Stimulated activated CD8-positive, alpha-beta memory T cell treated with anti-CD3 and anti-CD28 coated beads, Interleukin-12 subunit alpha, Interleukin-12 subunit beta, amount 100 ng/mL, for 1 hour (primary cell): ENCODE results near the gene RAD51B.
A peak's percentile ranks its signal among the peaks of the same experiment; 100 is the strongest.

Experiments
- DNase-seq: peaks from one replicate; pipeline ENCODE4 v3.0.0-alpha.2; 2020; ENCODE audit warnings: low read depth

Gene RAD51B

DNA sequence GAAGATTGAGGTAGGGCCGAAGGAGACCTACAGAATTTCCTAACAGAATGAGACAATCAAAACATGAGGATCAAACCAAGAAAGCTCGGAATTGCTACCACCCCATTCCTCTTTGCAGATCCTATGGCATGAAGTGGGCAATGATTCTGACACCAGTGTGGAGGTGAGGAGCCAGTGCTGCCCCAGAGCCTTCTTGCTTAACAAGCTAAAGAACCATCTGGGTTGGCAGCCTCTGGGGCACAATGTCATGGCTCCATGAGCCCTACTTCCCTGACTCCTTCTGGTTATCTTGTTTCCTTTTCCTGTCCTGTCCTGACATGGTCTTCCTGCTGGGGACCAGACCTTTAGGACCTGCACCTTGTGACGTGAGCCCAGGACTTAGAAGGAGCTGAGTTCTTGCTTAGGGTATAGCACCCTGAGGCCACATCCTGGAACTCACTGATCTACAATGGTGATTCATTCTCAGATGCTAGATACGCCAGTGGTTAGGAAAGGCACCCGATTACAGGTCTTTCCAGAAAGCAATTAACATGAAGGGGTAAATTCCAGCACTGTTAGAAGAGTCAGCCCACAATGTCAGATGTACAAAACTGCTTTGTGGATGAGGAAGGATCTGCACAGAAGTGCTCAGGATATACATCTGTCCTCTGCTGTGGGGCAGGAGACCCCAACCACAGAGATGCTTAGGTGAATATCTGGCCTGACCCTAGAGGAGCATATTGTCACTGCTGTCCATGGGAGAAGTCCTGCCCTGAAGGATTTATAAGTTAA lies 649.0 kb downstream of the RAD51B start:
- DNase-seq = peak; percentile 13

DNA sequence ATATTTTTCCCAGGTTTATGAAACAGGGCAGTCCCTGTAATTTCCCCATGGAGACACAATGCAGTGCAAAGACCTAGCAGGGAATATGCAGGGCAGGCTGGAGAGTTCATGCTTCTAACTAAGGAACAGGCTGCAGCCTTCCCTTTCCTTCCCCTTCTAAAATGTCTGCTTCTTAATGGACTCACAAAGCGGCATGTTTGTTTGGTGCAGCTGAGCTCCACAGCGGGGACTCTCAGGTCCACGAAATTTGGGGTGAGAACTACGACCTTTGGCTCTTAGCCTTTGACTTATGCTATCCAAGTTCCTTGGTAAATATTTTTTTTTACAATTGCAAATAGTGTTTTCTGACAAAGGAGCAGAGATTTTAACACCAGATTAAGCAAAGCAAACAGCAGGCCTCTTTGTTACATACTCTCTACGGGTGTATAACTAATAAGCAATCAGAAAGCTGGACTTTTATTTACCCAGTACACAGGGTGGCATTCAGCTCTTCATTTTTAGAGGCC lies 649.7 kb downstream of the RAD51B start:
- DNase-seq = no peak

DNA sequence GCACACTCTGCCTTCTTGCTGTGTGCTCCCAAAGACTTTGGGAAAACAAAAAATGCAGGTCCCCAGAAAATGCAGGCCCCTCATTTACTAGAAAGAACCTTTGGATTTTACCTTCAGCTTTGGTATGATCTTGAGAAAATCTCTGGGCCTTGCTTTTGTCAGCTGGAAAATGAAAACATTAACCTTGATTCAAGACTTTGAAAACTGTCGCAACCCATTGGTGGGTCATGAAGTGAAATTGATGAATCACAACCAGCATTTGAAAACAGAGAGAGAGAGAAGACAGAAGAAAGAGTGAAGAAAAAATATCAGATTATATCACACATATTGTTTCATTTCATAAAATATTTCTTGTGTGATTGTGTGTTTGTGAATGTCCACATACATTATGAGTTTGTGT lies 650.8 kb downstream of the RAD51B start:
- DNase-seq = no peak

DNA sequence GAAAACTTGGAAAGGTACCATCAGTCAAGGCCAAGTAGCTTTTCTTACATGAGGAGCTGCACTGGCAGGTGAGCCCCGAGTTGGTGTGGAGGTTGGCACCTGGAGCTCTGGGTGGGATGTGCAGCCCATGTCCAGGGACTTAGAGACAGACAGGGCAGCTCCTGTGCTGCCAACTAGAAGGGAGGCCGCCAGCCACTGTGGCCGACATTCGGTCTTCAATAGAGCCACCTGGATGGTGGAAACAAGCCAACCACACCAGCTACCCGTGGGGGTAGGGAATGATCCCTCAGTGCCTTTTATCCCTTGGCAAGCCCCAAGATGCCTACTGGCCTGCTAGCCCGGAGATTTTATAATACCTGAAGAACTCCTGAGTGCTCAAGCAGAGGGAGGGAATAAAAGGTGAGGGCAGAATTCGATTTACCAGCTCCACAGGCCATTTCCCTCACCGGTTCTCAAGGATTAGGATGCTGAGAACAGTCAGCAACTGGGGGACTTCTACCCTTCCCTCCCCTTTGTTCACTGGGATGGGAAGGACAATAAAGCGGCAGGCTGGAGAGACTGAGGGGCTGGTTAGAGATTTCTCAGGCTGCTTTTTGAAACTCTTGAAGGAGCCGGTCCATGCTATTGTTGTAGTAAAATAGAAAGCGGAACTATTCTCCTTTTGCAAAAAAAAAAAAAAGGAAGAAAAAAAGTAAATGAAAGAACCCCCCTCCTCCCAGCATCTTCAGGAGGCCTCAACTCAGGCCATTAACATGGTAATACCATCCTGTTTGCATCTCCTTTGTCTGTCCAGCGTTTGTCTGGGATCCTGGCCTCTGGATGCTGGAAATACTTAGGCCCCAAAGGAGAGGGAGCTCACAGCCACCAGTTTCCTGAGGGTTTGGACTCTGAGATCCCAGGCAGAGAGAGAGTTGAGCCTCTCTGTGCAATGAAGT lies 651.7 kb downstream of the RAD51B start:
- no peak for DNase-seq

DNA sequence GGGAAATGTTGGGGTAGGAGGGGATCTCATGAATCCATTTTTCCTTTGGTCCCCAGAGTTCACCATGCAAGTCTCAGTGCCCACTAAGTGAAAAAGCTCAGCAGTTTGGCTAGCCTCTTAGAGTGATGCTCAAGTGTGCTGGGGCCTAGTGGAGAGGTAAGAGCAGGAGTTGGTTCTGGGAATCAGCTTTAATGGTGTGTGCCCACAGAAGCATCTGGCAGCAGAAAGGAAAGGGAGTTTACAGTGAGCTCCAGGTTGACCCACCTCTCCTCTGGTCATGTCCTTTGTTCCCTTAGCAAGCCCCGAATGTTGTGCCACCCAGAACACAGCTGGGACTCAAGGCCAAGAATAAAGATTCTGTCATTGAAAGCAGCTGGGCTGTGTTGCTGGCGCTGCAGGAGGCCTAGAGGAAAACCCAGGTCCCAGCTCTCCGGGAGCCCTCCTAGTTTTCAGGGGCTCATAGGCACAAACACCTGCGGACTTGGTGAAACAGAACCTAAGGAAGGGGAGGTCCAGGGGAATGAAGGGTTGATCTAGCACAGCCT lies 652.5 kb downstream of the RAD51B start:
- DNase-seq = no peak

DNA sequence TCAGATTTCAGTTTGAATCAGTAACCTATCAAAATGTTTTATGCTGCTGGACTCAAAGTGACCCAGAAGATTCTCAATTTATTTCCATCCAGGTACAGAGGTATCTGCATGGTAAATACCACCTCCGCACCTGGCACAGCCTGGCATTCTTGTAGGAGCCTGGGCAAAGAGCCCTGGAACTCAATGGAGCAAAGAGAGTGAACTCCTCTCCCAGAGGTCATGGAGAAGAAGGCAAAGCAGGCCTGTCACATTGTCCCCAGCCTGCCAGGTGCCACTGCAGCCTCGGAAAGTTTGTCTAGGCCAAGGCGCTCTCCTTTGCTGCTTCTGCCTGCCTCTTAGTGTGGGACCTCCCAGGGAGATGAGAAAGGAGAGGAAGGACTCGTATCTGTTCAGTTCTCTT lies 653.5 kb downstream of the RAD51B start:
- no peak for DNase-seq

DNA sequence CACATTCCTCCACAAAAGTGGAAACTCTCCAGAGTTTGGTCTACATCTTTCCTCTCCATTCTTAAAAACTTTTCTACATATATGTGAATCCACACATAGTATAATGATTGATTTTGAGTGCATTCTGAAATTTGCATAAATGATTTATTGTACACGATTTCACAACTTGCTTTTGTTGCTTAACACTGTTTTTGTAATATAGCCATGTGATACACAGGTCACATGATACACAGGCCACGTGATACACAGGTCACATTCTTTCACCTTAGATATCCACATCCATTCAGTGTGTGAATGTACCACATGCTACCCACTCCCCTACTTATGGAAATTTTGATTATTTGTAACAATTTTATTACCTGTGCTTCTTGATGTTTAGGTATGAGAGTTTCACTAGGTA lies 654.2 kb downstream of the RAD51B start:
- DNase-seq = no peak

DNA sequence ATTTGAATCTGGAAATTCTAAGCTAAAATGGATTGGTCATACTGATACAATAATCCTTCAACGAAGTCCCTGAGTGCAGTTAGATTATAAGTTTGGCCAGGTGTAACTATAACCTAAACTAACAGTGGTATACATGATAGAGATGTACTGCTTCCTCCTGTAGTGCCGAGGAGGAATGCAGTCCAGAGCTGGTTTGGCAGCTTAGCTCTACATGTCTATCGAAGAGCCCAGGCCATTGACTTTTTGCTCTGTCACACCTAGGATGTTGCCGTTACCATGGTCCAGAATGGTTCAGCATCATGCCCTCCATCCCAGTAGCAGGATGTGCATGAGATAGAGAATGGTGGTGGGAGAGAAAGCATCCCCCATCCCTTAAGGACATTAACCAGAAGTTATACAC lies 655.2 kb downstream of the RAD51B start:
- DNase-seq = no peak

DNA sequence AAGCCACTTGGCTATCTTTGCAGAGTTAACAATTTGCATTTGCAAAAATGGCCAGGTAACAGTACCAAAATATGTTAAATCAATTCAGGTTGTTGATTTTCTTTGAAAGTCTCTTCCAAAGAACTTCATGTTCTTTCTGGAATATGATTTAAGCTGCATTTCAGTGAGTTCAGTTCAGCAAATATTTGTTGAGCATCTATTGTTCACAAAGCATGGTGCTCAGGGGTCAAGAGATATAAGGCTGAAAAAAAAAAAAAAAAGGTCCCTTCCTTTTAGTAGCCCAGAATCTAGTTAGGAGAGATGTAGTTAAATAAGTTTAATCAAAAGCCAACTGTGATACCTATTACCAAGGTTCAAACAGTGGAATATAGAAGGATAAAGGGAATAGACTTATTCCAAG lies 656.2 kb downstream of the RAD51B start:
- no peak for DNase-seq

DNA sequence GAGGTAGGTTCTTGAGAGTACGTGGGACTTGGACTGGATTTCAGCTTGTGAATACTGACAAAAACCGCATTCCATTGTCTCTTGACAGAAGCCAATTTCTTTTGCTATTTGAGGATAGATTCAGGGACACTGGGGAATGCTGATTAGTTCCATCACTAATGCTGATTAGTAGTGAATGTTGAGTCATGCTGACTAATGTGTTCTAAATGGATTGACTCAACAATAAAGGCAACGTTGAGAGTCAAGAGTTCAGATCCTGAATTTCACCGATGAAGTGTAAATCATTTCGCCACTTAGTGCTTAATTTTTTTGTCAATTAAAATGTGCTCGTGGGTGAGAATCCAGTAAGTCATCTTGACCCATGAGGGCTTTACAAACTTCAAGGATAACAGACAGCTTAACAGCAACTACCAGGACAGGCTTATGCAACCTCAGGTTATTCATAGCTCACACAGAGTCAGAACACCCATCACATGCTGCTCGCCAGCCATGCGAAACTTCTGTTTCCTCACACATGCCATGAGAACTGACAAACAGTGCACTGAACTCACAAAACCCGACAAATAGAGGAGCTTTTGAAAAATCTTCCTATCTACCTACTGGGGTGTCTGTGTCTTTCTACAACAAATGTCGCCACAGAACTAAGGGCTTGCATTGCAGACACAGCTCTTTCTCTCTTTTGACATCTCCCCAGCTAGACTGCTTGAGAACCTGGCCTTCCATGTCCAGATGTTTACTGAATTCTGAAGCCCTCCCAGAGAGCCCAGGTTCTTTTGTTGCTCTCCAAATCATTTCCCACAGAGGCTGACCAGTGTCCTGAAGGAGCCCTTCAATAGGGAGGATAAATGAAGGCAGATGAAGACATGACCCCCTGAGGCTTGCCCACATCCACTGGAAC lies 656.9 kb downstream of the RAD51B start:
- DNase-seq = no peak

DNA sequence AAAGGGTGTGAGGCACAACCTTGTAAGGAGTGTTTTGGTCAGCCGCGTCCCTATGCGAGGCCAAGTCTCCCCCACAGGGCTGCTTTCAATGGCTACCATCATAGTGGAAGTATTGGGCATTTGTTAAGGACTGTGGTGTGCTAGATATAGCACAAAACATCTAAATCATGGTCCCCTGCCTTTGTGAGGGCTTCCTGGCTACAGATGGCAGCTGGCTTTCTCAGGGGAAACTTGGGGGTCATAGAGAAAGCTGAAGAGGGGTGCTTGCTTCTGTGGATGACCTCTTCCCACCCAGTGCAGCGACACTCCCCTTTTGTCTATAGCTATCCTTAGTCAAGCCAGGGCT lies 657.5 kb downstream of the RAD51B start:
- DNase-seq = no peak

DNA sequence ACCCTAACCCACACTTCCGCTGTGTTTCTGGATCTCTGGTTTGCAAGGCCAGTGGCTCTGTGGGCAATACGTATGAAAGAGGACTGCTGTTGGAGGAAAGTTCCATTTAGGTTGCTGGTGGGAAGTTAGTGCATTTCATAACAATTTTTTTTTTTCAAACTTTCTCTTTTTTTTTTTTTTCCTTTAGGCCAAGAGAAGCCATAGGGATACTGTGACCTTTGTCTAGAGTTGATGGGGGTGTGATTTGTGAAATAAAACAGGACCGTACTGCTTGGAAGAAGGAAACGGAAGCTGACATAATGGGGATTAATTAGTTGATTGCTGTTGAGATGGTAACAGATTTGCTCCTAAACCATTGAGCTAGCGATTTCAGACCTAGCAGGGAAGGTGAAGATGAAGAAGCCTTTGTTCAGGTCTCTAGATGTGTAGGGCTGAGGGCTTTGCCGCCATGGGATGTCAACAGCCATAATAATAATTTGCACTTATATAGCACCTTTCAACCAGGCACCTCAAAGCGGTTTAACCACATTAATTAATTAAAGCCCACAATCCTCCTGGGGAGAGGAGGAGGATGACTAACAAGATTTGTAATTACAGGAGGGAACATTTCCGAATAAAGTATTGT lies 658.0 kb downstream of the RAD51B start:
- DNase-seq = no peak

DNA sequence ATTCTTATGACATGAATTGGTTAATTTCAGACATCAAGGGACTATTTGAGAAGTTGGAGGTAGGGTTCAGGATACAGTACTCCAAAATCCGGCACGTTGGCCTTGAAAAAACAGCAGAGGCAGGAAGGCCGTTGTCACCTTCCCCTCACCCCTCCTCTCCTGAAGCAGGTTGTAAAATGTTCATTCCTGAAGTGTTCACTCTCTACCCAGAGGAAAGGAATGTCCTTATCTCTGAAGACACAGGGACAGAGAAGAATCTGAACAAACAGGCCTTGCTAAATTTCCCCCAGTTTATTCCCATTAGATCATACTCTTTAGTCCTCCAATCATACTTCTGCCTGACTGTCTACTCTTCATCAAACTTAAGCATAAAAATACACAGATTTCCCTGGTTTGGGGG lies 659.7 kb downstream of the RAD51B start:
- no peak for DNase-seq

DNA sequence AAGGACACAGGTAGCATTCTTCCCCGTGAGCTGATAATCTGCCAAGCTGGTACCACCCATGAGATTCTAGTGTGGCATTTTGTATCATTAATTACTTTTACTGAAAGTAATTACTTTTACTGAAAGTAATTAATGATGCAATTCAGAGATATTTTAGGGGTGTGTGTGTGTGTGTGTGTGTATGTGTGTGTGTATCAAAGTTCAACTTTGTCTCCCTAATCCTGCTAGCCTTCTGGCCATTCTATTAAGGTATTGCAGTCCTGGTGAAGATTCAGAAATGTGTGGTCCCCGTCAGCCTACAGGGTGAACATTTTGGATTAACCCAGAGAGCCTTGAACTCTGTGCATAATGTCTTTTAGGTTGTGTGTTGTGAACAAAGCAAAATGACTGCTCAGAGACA lies 662.4 kb downstream of the RAD51B start:
- no peak for DNase-seq

DNA sequence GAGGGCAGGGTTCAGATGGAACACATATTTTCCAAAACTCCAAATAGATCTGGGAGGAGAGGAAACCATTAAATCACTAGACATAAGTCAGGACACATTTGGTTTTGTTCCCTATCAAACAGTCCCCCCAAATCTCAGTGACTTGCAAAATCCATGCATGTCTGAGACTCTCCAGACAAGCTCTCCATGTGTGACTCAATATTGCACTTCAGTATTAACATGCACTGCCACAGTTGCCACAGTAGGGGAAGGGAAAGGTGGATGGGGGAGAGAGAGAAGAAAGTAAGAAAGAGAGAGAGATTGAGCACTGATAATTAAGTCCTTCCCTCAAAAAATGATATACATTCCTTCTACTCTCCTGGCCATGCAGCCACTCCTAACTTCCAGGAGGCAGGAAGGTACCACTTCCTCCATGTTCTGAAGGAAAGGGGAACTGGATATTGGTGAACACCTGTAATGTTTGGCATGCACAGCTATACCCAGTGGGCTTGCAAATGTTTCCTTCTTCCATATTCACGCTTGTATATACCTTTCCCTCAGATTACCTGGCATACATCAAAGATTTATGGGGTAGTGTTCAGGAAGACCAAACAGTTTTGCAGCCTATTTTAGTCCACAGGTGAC lies 663.3 kb downstream of the RAD51B start:
- DNase-seq = no peak

DNA sequence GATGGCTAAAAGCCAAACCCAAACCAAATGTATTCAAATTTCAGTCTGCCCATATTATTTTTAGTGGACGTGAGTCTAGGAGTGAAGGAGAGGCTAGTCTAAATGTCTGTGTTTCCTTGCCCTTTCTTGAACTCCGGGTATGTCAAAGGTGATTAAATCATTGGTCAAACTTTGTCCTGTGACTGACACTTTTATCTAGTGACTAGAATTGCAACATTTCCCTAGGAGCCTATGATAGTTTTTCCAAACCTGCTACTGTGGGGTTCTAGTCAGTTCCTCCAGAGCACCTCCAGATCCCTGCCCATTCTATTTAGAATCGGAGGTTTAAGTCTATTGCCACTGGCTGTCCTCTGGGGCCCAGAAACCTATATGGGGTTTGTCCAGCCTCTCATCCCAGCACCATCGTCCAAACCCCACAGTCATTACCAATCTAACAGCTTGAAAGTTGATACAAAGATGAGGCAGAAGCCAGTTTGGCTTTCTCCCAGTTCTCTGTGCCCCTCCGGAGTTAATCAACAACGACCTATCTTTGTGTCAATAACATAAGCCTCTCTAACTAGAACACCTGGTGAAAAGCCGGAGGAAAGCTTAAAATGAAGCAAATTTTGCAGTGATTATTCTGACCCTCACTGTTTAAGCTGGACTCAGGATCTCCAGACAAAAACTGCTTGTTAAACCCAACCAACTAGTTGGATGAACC lies 666.6 kb downstream of the RAD51B start:
- no peak for DNase-seq

DNA sequence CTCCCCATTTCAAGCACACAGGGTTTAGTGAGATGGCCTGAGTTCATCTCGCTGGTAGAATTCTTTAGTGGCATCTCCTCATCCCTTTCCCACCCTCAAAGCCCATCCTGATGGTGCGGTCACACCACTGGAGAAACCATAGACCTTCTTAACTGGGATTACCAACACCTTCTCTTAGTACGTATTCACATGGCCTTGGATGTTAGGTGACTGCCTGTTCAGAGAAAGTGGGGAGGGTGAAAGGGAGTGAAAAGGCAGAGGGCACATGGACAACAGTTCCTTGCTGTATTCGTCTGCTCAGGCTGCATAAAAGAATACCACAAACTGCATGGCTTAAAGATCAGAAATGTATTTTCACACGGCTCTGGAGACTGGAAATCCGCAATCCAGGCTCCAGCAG lies 667.2 kb downstream of the RAD51B start:
- DNase-seq = no peak

DNA sequence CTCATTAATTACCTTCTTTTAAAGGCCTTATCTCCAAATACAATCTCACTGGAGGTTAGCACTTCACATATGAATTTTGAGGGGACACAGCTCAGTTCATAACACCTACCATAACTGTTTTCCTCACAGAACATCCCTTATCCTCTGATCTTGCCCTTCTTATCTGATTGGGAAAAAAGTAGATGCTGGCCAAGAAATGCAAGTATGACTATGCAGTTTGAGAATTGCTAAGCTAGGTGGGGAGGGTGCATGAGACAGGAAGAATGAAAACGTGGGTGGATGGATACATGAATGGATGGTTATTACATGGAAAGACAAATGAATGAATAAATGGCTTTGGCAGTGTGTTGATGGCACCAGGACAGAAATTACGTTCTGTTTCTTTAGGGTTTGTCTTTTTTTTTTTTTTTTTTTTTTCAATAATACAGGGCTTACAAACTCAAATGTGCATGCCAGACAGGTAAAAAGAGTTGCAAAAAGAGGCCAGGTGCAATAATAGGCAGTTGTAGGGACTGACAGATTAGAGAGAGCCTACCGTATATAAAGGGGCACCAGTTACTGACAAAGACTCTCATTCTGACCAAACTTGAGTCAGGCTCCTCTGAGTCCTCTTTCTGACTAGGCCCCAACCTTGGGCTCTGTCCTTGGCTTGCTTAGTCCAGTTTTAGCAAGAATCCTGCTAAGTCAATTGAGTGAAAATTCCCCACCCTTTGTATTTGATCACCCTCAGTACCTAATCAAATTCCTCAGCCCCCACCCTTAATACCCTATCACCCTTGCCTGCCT lies 668.4 kb downstream of the RAD51B start:
- no peak for DNase-seq

DNA sequence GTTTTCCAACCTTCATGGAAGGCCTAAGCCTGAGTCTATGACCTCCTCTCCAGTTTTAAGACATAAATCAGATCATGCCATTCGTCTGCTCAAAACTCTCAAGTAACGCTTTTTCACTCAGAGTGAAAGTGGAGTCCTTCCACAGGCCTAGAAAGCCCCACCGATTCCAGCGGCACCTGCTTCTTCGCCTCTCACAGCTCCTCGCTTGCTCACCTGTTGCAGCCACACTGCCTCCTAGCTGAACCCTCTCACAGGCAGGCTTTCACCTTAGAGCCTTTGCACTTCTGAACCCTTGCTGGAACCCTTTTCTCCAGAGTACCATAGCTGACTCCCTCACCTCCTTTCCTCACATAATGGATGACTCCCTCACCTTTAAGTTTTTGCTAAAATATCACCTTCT lies 672.2 kb downstream of the RAD51B start:
- no peak for DNase-seq
